Measurements from ENCODE around the gene IRX4.

Gene IRX4

DNA sequence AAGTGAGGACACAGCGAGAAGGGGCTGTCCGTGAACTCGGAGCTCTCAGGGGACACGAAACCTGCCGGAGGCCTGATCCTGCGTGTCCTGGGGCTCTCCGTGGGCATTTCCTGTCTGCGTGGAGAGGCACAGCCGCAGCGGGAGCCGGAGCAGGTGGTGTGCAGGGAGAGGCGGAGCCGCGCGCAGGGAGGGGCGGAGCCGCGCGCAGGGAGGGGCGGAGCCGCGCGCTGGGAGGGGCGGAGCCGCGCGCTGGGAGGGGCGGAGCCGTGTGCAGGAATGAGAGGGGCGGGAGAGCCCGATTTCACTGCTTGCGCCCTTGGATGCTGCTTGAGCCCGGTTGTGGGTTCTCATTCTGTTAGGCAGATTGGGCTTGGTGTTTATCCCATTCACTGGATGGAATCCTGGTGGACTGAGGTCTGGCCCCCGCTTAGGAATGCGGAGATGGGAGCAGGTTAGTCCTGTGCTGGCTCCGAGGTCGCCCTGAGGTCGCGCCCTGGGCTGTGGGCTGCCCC, 54.8 kb downstream of the IRX4 start:
- CTCF ChIA-PET: interaction anchor here (1.8 kb wide), 1 partner anchor 12 kb away, joined by 3 read pairs; no protein-coding TSS in a partner anchor
- TF ChIP-seq, protein P1, sequence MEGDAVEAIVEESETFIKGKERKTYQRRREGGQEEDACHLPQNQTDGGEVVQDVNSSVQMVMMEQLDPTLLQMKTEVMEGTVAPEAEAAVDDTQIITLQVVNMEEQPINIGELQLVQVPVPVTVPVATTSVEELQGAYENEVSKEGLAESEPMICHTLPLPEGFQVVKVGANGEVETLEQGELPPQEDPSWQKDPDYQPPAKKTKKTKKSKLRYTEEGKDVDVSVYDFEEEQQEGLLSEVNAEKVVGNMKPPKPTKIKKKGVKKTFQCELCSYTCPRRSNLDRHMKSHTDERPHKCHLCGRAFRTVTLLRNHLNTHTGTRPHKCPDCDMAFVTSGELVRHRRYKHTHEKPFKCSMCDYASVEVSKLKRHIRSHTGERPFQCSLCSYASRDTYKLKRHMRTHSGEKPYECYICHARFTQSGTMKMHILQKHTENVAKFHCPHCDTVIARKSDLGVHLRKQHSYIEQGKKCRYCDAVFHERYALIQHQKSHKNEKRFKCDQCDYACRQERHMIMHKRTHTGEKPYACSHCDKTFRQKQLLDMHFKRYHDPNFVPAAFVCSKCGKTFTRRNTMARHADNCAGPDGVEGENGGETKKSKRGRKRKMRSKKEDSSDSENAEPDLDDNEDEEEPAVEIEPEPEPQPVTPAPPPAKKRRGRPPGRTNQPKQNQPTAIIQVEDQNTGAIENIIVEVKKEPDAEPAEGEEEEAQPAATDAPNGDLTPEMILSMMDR (IDR thresholded peaks at IDR 0.05; ENCODE audit: insufficient read depth, low read length, missing control alignments): no peak
- H3K4me3 ChIP-seq (ENCODE audit: low read depth, low read length): no peak overlapping the region
- POLR2A ChIA-PET: no interaction called here
- no peak for DNase-seq (ENCODE audit: low read depth, low spot score)
